MCF 10A (cell line): ENCODE results near the gene SFT2D2. TPM values are rescaled to one million over a fixed set of nuclear protein-coding genes. Genes with fewer than 3 reads are reported as not detected.

Experiments used
- BruUV-seq: library from RNA; stranded (reverse); fragments of 400-500 nt; replicated peaks from 2 replicates; lab custom pipeline; 2021; lab: Mats Ljungman, UMichigan
- CTCF ChIA-PET: fragments of 300-600 bp; sonication (Branson Sonifier 250); formaldehyde crosslinking; extraction: SDS; loops from one replicate; lab custom pipeline; 2021; ENCODE audit warnings: antibody characterized with exemption, inconsistent platforms; lab: Yijun Ruan, JAX
- POLR2A ChIA-PET: fragments of 300-600, 350-650 bp; sonication (Branson Sonifier 250); formaldehyde crosslinking; extraction: SDS; loops from one replicate; lab custom pipeline; 2020; ENCODE audit warnings: antibody characterized with exemption, inconsistent platforms; lab: Yijun Ruan, JAX
- DNase-seq: peaks from one replicate; pipeline ENCODE4 v3.0.0-alpha.2; 2018; ENCODE audit not compliant: unreplicated experiment
- H3K27ac Mint-ChIP-seq: one replicate; pipeline ENCODE4 v1.8.0; 2022; ENCODE audit warnings: mild to moderate bottlenecking, low read depth, mixed read lengths; ENCODE audit not compliant: unreplicated experiment
- H3K27me3 Mint-ChIP-seq: one replicate; pipeline ENCODE4 v1.8.0; 2022; ENCODE audit warnings: mixed read lengths; ENCODE audit not compliant: insufficient read depth, unreplicated experiment
- H3K36me3 Mint-ChIP-seq: one replicate; pipeline ENCODE4 v1.8.0; 2022; ENCODE audit warnings: mild to moderate bottlenecking, moderate library complexity, mixed read lengths; ENCODE audit not compliant: insufficient read depth, unreplicated experiment
- H3K4me1 Mint-ChIP-seq: one replicate; pipeline ENCODE4 v1.8.0; 2022; ENCODE audit warnings: mixed read lengths; ENCODE audit not compliant: insufficient read depth, unreplicated experiment
- H3K4me3 Mint-ChIP-seq: one replicate; pipeline ENCODE4 v1.8.0; 2022; ENCODE audit warnings: mild to moderate bottlenecking, moderate library complexity, mixed read lengths; ENCODE audit not compliant: unreplicated experiment
- H3K9me3 Mint-ChIP-seq: one replicate; pipeline ENCODE4 v1.8.0; 2022; ENCODE audit warnings: mixed read lengths; ENCODE audit not compliant: unreplicated experiment
- CTCF ChIP-seq: fragments of 200-600 bp; IDR thresholded peaks from one replicate; pipeline ENCODE4 v1.8.0; 2022; ENCODE audit warnings: antibody characterized with exemption, mild to moderate bottlenecking; ENCODE audit not compliant: unreplicated experiment
- intact Hi-C: fragments of 100-400 bp; cut with micrococcal nuclease; formaldehyde crosslinking; loops from 2 replicates; pipeline ENCODE4 v1.14.1; 2022
- total RNA-seq: library from RNA; stranded (reverse); gene quantifications from 2 replicates; pipeline ENCODE4 v1.2.3, GENCODE V29; 2022

The SFT2D2 gene
- total RNA-seq, 1 experiment from 2014 or later = 56.5 TPM

DNA sequence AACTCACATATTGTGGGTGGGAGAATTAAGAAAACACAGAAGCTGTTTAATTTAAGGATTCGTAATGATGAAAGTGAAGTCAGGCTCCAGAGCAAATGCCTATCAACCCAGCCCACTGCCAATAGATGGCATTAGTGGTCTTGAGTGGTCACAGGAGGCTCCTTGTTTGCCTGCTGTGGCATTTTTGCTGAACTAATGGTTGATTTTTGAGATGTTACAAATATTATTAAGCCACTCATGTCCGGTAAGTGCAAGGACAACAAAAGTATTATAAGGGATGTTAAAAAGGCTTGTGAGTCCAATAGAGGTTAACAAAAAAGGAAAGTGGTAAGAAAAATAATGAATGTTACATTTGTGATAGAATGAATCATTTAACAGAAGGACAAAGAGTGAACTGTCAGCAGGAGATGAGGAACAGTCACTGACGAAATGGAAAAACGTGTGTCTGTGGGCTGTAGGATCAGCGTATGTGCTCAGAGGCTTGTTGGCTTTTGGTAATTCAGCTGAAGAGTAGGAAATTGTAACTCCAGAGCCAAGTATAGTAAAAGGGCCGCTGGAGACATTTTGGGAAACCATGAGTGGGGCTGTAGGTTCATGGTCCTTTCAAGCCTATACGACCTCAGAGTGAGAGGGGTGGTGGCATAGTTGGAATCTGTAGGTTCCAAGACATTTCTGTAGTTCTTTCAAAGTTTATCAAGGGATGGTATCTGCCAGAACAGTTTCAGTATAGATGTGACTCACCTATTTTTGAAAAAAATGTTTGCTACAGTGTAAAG lies 11.2 kb downstream of the SFT2D2 start:
- no TSS peak for BruUV-seq
- peaks cover 92% of the 10 kb centered on the region for H3K36me3 Mint-ChIP-seq
- H3K9me3 Mint-ChIP-seq = no peaks in the 10 kb centered on the region
- POLR2A ChIA-PET = interaction anchor here (0.9 to 3.2 kb wide), 3 partner anchors 10 to 65 kb away, joined by 3 to 27 read pairs (median 7); partner anchors contain the start of gene SFT2D2
- no peaks in the 10 kb centered on the region for H3K27me3 Mint-ChIP-seq
- intact Hi-C loops = no loop called here
- peaks cover 19% of the 10 kb centered on the region for H3K4me1 Mint-ChIP-seq
- no peak overlapping the region for H3K27ac Mint-ChIP-seq
- DNase-seq = no peak
- CTCF ChIA-PET = interaction anchor here (0.6 to 5.9 kb wide), 8 partner anchors 20 to 1593 kb away, joined by 3 to 94 read pairs (median 13); no protein-coding TSS in a partner anchor
- H3K4me3 Mint-ChIP-seq = no peak overlapping the region
- TF ChIP-seq CTCF = no peak

- ChIA-PET CTCF (interaction anchor here (0.6 to 1.8 kb wide), 4 partner anchors 8 to 226 kb away, joined by 3 to 14 read pairs (median 4); no protein-coding TSS in a partner anchor), POLR2A (no interaction called here)
- intact Hi-C loops = no loop called here
Observed at GRCh38 chr1:168243198-168243597, 17.4 kb downstream of the SFT2D2 start.

DNA sequence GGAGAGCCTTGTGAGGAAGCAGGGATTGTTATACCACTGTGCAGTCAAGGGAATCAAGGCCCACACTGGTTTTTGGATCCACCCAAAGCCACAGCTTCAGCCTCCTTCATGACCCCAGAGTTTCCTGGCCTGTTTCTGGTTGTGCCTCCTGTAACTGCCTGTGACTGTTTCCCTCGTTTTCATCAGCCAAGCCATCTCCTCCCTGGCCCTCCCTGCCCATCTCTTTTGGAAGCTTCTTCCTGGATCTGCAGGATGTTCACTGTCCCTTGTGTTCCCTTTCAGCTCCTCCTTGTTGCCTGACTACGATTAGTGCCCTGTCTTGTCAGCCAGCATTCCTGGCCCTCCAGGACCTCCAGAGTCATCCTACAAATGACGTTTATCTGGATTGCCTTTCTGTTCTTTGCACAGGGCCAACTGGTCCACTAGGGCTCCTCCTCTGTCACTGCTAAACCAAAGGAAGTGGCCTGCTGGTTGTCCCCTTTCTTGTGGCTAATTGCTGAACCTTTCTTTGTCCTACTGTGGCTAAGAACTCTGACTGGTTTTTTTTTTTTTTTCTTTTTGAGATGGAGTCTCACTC lies 17.9 kb downstream of the SFT2D2 start:
- Mint-ChIP-seq H3K4me3 (no peak overlapping the region), H3K36me3 (peaks cover 94% of the 10 kb centered on the region), H3K4me1 (no peaks in the 10 kb centered on the region), H3K9me3 (no peaks in the 10 kb centered on the region), H3K27me3 (no peaks in the 10 kb centered on the region), H3K27ac (peak overlapping the region; percentile 41)
- no peak for DNase-seq
- no peak for TF ChIP-seq CTCF
- intact Hi-C loops = no loop called here
- ChIA-PET CTCF (interaction anchor here (0.6 to 1.8 kb wide), 4 partner anchors 8 to 225 kb away, joined by 3 to 14 read pairs (median 4); no protein-coding TSS in a partner anchor), POLR2A (interaction anchor here (1.0 kb wide), 1 partner anchor 17 kb away, joined by 3 read pairs; no protein-coding TSS in a partner anchor)
- BruUV-seq = no TSS peak

More at GRCh38 chr1:168243198-168243597, 17.4 kb downstream of the SFT2D2 start:
- no peaks in the 10 kb centered on the region for H3K27me3 Mint-ChIP-seq
- no peaks in the 10 kb centered on the region for H3K9me3 Mint-ChIP-seq
- no peak for TF ChIP-seq CTCF
- no peak overlapping the region for H3K4me3 Mint-ChIP-seq
- no TSS peak for BruUV-seq
- H3K4me1 Mint-ChIP-seq = no peaks in the 10 kb centered on the region
- no peak overlapping the region for H3K27ac Mint-ChIP-seq
- DNase-seq = no peak
- peaks cover 94% of the 10 kb centered on the region for H3K36me3 Mint-ChIP-seq

DNA sequence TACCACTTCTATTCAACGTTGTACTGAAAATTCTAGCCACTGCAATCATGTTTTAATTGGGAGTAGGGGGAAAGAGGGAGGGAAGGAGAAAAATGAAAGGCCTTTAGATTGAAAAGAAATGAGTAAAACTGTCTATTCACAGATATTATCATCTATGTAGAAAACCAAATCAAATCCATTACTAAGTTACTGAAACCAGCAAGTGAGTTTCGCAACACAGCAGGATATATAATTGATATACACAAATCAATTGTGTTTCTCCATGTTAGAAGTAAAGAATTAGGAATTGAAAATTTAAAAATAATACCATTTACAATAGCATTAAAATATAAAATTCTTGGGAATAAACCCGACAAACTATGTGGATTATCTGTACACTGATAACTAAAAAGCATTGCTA lies 19.2 kb downstream of the SFT2D2 start:
- Mint-ChIP-seq H3K27ac (no peak overlapping the region), H3K4me1 (no peaks in the 10 kb centered on the region), H3K9me3 (no peaks in the 10 kb centered on the region), H3K4me3 (no peak overlapping the region), H3K36me3 (peaks cover 94% of the 10 kb centered on the region), H3K27me3 (no peaks in the 10 kb centered on the region)
- intact Hi-C loops = no loop called here
- no peak for DNase-seq
- ChIA-PET CTCF (interaction anchor here (1.1 to 2.0 kb wide), 3 partner anchors 10 to 78 kb away, joined by 3 to 19 read pairs (median 3); no protein-coding TSS in a partner anchor), POLR2A (no interaction called here)
- no peak for TF ChIP-seq CTCF
- BruUV-seq = no TSS peak
